Measurements from ENCODE around the gene HIBADH.
"Not testable (repeated sequence)": the region's sequence is repeated elsewhere in the genome, so short reads cannot be mapped to it uniquely, and the experiment has no call there.

The HIBADH gene

DNA sequence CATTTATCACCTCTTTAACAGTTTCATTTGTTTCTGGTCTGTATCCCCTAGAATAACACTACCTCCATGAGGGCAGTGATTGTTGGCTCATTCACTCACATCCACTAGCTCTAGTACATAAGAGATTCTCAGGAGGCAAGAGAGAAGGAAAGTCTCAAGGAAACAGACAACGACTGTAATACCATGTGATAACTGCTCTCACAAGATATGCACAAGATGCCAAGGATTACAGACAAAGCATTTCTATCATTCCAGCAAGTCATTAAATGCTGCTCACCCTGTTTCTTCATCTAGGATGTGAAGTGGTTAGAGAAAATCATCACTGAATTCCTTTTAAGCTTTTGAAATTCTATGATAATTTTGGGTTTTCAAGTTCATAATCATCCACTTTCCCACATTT, 115.3 kb downstream of the HIBADH start:
- peak; percentile 11 for DNase-seq (ENCODE audit: low read depth)

DNA sequence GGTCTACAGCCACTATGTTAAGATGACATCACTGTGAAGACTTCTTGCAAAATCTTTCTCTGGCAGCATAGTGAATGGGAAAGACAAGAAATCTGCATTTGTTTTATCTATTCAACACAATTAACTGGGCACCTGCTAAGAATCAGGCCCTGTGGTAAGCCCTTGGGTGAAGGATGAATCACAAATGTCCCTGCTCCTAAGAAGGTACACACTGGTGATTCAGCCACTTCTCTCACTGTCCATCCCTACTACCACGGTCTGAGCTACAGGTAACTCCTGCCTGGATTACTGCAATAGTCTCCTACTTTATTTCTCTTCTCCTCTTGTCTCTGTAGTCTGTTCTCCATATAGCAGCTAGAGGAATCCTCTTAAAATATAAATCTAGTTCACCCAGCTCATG, 116.1 kb downstream of the HIBADH start:
- no peak for DNase-seq (ENCODE audit: low read depth)

DNA sequence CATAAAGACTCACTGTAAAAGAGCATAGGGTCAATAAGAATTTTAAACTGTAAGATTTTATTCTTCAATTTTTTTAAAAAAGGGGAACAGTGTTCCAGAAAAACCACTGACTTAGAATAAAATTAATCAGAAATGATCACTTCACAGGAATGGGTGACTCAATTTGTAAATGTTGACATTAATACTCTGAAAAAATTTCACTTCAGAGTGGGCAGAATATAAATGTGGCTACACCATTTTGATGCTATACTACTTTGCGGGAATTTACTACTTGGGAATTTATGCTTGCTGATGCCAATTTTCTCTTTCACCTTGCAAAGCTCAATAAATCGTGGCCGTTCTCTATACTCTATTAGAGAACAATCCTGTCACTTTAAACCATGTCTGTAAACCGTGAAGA, 126.9 kb downstream of the HIBADH start:
- no peak for DNase-seq (ENCODE audit: low read depth)

DNA sequence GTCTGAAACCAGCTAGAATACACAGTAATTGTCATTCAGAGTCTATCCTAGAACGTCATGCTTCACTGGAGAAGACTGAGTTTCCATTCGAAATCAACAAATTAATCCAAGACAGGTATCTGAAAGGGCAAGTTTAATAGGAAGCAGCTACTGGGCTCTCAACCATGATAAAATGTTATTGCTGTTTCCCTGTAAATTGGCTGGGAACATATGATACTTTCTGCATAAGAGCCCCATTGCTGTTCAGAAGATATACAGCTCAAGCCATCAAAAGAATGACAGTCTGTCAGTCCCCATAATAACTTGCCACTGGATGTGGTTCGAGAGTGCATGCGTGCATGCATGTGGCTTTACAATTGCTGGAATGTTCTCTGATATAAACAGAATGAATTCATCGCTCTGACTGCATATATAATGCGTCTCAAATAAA, 129.0 kb downstream of the HIBADH start:
- no peak for DNase-seq (ENCODE audit: low read depth)

DNA sequence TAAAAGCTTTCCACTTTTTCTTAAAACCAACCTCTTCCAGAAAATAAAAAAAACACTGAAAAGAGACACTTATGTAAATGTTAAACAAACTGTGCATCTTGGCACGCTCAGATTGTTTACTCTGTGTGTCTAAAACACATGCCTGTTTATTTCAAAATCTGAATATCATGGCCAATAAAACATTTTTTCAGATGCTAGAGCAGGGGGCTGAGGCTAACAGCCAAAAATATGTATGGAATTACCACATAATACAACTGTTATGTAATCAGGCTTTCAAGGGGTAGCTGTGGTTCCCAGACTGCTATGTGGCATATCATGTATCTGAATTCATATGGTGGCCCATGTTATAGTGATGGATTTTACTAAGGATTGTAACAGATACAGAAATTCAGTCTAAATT, 130.4 kb downstream of the HIBADH start:
- DNase-seq (ENCODE audit: low read depth): no peak

DNA sequence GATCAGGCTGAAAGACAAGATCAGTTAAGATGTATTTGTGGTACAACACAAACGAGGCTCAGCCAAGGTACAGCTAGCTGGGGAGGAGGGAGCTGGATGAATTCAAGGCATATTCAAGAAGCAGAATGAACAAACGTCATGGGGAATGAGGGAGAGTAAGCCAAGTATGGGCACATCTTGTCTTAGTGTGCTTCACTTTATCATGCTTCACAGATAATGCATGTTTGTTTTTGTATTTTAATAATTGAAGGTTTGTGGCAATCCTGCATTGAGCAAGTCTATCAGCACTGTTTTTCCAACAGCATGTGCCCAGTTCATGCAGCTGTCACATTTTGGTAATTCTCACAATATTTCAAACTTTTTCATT, 135.4 kb downstream of the HIBADH start:
- no peak for DNase-seq (ENCODE audit: low read depth)

DNA sequence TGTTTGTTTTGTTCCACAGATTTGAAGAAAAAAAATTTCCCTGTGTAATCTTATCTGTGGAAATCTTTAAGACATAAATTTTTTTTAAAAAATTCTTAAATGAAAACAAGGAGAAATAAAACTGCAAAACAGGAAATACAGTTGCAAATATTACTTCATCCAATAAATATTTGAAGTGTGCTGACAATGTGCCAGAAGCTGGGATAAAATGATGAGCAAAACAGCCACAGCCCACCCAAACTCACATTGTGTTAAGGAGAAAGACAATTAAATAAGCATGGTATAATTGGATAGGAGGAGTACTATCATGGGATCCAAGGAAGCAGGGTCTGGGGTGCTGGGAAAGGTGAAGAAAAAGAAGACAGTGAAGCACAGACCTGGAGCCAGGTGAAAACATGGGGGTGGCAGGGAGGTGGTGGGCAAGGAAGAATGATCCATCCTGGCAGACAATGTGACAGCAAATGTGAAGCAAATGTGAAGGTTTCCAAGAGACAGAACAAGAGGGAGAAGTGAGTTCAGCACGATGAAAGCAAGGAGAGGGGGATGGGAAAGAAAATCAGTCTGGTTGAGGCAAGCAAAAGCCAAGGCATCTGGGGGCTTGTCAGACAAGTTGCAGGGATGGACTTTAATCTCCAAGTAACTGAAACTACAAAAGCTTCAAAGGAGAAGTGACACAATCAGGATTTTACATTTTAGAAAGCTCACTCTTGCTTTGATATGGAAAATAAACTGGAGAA, 135.9 kb downstream of the HIBADH start:
- no peak for DNase-seq (ENCODE audit: low read depth)

DNA sequence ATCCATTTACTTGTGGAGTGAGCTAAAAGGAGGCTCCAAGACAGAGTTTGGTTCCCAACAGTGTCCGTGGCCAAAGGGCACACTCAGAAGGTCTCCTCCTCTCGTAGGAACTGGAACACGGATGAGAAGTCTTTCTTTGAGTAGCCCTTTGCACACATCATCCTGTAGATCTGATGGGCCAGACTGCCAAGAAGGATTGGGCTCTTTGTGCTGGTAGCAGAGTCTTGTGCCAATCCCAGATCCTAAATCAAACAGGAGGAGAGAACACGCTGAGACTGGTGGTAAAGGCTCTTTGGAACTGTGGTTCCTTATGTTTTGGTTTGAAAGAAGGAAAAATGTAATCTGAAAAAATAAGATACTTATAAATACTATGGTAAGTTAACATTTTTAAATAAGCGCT, 136.6 kb downstream of the HIBADH start:
- DNase-seq (ENCODE audit: low read depth): no peak

DNA sequence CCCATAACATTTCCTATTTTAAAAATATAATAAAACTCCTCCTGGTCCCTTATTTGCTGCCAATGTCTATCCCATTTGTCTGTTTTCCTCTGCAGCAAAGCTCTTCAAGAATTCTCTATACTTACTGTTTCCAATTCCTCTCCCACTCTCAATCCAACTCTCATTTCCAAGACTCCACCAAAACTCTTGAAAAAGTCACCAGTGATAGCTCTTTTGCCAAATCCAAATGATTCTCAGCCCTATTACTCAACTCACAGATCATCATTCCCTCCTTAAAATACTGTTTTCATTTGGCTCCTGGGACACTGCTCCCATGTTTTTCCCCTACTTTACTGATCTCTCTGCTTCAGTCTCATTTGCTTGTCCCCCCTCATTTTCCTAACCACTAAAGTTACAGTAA, 139.4 kb downstream of the HIBADH start:
- no peak for DNase-seq (ENCODE audit: low read depth)

DNA sequence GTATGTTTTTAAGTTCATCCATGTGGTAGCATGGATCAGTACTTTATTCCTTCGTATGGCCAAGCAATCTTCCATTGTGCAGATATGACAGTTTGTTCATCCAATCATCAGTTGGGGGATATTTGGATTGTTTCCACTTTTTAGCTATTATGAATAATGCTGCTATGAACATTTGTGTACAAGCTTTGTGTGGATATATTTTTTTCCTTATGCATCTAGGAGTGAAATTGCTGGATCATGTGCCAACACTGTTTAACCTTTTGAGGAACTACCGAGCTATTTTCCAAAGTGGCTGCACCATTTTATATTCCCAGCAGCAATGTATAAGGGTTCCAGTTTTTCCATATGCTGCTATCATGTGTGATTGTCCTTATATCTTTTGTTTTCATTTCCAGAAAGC, 140.1 kb downstream of the HIBADH start:
- DNase-seq (ENCODE audit: low read depth): no peak

DNA sequence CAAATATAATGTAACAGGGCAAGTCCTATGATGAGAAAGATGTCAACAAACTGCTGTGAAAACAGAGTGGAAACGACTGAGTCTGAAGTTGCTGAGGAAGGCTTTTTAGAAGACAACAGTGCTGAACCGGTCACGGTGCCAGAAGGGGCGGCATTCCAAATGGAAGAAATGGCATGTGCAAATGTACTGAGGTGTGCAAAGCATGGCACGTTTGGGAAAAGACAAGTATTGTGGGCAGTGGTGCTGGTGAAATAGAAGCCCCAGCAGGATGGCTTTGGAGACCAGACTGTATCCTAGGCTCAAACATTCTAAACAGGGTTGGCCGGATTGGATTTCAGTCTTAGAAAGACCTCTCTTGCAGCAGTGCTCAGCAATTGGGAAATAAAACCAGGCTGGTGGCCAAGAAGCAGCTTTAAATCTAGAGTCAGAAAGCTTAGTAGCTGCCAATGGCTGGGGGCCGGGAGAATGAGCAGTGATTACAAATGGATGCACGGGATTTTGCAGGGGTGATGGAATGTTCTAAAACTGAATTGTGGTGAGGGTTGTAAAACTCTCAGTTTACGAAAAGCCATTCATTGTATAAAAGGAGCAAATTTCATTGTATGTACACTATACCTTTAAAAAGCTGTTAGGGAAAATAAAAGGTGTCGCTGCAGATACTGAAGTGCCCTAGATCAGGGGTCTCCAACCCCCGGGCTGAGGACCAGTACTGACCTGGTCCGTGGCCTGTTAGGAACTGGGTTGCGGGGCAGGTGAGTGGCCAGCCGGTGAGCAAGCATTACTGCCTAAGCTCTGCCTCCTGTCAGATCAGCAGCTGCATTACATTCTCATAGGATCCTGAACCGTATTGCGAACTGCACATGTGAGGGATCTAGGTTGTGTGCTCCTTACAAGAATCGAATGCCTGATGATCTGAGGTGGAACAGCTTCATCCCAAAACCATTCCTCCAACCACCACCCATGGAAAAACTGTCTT, 141.6 kb downstream of the HIBADH start:
- no peak for DNase-seq (ENCODE audit: low read depth)

DNA sequence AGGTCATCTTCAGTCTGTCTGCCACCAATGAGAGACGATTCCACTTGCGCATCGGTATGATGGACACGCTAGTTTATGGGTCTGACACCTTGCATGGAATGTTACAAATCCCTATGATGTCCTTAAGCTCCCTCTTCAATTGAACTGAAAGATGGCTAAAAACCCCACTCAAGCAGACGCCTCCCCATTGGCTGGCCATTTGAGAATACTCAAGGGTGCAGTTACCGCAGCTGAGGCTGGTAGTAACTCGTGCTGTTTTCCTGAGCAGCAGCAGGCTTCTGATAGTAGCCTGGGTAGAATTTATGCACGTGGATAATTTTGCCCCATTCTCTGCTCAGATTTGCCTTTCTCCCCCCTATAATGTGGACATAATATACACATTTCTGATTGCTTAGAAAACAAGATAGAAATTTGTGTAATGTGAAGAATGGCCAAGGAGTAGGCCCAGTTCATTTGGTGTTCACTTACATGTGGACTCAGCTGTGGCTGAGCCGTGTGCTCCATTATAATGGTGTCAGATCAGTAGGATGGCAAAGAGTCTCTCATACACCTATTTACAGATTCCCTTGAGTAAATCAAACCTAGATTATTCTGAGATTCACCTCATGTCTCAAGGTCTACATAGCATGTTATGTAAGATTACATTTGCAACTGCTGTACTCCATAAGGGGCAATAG, 142.8 kb downstream of the HIBADH start:
- no peak for DNase-seq (ENCODE audit: low read depth)

DNA sequence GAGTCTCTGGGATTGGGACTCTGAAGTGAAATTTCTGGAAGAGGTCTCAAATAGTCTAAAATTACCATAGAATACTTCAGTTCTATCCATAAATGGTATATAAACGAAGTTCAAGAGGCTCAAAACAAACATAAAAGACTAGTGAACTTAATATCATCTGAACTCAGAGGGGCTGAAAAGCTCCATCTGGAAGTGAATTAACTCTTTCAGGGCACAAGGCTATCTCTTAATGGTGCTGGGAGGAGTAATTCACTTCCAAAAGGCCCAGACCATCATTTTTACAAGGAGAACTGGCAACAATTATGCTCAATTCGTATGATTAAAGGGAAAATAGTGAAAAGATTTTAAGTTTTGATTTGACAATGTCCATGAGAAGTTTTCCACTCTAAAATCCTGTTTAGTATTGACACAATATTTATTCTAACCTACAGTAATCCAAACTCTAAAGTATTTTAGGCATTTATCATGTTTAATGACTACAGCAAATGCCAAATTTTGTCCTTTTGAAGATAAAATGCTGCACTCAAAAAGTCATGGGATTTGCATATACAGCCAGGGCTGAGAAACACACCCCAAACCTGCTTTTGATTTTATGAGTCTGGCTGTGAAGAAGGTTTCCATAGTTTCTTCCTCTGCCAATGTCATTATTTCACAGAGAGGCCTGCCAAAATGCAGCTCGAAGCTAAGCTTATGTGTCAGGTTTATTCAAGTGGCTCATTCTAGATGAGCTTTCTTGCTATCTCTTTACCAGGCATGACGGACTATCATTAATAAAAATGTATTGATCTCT, 143.9 kb downstream of the HIBADH start:
- no peak for DNase-seq (ENCODE audit: low read depth)

DNA sequence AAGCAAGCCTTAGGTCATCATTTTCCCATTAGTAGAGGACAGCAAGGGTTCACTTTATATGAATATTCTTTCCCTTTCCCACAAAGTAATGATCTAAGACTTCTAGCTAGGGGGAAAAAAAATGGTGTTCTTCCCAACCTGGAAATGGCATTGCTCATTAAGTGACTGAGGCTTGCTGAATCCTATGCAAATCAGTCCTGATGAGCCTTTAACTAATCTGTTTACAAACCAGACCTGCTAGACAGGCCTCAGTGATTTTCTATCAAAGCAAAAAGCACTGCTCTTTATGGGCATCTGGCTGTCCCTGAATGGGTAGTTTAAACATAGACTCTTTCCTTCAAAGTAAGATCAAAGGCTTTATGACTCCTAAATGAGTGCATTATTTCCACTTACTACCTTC, 146.3 kb downstream of the HIBADH start:
- no peak for DNase-seq (ENCODE audit: low read depth)

DNA sequence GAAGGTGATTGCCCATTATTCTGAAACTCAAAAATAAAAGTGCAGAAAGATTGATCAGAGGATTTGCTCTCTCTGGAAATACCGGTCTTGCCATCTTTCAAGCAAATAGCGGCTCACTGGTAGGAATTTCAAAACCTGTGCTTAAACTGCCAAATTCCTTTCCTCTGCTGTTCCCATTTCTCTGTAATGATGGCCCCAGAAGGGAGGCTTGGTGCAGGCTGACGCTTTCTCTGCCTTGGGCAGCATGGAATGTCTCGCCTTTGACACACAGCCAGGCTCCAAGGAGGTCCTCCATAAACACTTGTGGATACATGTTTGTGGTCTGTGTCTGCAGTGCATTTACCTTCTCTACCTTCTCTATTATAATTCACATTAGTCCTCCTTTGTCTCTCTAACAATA, 146.8 kb downstream of the HIBADH start:
- DNase-seq (ENCODE audit: low read depth): no peak

DNA sequence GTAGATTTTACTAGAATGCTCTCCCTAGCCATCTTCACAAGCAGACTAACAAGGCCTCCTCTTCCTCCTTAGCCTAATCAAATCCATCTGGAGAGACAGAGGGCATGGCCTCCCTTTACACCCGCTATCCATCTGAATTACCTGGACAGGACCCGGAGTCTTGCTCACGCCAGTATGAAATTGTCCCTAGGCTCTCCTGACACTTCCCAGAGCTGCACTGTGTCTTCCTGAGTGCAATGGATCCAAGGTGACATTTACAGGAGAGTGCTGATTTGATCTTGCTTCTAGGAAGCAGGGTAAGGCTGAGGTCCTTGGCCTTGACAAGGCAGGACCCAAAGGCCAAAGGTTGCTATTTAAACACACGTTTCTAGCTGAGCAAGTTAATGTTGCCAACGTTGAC, 147.8 kb downstream of the HIBADH start:
- DNase-seq (ENCODE audit: low read depth): no peak

DNA sequence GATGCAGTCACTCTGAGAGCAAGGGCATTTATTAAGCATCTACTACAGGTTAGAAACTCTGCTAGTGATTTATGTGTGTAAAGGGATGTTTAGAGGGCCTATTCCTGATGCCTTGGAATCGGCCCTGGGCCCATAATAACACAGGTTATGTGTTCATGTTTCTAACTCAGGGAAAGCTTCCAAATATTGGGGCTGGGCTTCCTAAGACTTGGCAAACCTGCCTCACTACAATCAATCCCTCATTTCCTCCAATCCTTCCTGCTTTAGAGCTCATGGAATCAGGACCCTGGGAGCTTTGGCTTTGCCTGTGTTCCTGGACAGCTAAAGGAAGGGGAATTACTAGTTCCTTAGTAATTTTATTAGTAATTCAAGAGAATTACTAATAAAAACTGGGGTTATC, 148.8 kb downstream of the HIBADH start:
- no peak for DNase-seq (ENCODE audit: low read depth)

DNA sequence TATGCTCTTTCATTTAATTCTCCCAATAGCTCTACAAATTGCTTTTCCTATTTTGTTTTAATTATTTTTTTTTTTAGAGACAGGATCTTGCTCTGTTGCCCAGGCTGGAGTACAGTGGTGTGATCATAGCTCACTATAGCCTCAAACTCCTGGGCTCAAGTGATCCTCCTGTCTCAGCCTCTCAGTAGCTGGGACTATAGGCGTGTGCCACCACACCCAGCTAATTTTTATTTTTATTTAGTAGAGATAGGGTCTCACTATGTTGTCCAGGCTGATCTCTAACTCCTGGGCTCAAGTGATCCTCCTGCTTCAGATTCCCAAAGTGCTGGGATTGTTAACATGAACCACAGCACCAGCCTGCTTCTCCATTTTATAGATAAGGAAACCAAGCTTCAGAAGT, 151.3 kb downstream of the HIBADH start:
- DNase-seq (ENCODE audit: low read depth): not testable (repeated sequence)

DNA sequence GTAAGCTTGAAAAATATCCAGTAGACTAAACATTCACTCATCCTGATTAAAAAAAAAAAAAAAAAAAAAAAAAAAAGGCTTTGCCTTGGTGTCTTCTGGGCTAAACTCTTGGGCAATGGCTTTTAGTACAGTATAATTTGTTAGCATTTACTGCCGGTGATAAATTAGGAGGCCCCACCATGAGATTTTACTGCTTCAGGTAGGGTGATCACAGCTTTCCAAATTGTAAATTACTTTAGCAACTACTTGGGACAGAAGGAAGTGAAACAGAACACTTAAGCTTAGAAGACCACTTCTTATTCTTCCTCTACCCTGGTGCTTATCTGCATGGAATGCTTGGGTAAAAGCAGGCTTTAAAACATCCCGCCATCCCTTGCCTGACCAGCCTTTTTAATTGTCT, 152.1 kb downstream of the HIBADH start:
- no peak for DNase-seq (ENCODE audit: low read depth)

DNA sequence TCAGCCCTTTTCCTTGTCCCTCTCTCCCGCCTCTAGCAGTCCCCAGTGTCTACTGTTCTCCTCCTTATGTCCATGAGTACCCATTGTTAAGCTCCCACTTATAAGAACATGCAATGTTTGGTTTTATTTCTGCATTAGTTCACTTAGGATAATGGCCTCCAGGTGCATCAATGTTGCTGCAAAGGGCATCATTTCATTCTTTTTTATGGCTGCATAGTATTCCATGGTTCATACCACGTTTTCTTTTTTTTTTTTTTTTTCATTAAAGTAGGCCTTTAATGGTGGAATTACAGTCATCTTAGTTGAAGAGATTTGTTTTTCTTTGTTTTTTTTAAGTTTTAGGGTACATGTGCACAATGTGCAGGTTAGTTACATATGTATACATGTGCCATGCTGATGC, 160.8 kb downstream of the HIBADH start:
- not testable (repeated sequence) for DNase-seq (ENCODE audit: low read depth)

DNA sequence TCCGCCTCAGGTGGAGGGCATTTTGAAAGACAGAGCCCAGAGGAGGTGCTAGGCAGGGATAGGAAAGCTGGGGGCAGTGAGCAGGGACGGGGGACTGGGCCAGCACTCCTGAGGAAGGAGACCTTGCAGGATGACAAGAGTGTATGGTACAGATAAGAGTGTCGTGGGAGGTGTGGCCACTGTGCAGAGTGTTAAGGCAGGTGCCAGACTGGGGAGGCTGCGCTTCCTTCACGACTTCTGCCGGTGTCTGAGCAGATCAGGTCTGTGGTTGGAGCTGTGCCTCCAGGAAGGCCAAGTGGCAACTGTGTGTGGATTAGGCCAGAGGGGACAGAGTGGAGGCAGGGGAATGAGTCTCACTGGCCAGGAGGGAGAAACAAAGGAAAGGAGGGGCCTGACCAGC, 161.7 kb downstream of the HIBADH start:
- no peak for DNase-seq (ENCODE audit: low read depth)

DNA sequence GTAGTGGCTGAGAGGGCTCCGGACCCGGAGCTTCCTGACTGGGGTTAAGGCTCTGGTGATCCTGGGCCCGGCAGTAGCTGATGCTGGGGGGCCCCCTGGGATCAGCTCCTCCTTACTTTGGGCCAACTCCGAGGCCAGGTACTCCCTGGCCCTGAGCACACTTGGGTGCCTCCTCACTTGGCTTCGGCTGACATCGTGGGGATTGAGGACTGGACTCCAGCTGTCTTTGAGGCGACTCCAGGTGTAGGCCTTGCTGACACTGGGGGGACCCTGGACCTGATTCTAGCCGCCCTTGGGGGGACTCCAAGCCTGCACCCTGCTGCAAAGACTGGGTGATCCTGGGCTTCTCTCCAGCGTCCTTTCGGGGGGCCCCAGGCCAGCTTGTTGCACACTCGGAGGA, 170.5 kb downstream of the HIBADH start:
- no peak for DNase-seq (ENCODE audit: low read depth)

All from non-pigmented ciliary epithelial cell (primary cell).